GM18858 (cell line): ENCODE measurements around the gene TCTA.

Experiments
- ATAC-seq: cut with Tn5 transposase; IDR thresholded peaks from one replicate; pipeline ENCODE4 v1.9.1; 2021; ENCODE audit not compliant: unreplicated experiment

The TCTA gene

GRCh38 chr3:49456466-49456865 lies 44.2 kb downstream of the TCTA start:
- no peak for ATAC-seq

GRCh38 chr3:49460188-49460890 lies 48.1 kb downstream of the TCTA start:
- no peak for ATAC-seq

GRCh38 chr3:49460956-49461355 lies 48.7 kb downstream of the TCTA start:
- ATAC-seq = no peak

GRCh38 chr3:49461443-49462171 lies 49.4 kb downstream of the TCTA start:
- ATAC-seq = no peak

- no peak for ATAC-seq
Observed at GRCh38 chr3:49462222-49462621, 50.0 kb downstream of the TCTA start.

- no peak for ATAC-seq
Observed at GRCh38 chr3:49465270-49466034, 53.2 kb downstream of the TCTA start.
